GM19193 (cell line): ENCODE data around the gene KBTBD3.
A peak's percentile ranks its signal among the peaks of the same experiment; 100 is the strongest.

Experiments
- POLR2A ChIP-seq: IDR thresholded peaks from 4 replicates; pipeline ENCODE4 v1.6.1; 2011; ENCODE audit not compliant: insufficient read depth, insufficient read length; ENCODE audit errors: extremely low read depth

Gene KBTBD3

GRCh38 chr11:106077609-106078455 lies 685 bp upstream of the KBTBD3 start, which contains the start of gene AASDHPPT:
Gene AASDHPPT, plus strand, starts transcription at chr11:106077662. Its CDS starts 49 bp downstream, at chr11:106077711.
- peak; percentile 85 for TF ChIP-seq POLR2A

DNA sequence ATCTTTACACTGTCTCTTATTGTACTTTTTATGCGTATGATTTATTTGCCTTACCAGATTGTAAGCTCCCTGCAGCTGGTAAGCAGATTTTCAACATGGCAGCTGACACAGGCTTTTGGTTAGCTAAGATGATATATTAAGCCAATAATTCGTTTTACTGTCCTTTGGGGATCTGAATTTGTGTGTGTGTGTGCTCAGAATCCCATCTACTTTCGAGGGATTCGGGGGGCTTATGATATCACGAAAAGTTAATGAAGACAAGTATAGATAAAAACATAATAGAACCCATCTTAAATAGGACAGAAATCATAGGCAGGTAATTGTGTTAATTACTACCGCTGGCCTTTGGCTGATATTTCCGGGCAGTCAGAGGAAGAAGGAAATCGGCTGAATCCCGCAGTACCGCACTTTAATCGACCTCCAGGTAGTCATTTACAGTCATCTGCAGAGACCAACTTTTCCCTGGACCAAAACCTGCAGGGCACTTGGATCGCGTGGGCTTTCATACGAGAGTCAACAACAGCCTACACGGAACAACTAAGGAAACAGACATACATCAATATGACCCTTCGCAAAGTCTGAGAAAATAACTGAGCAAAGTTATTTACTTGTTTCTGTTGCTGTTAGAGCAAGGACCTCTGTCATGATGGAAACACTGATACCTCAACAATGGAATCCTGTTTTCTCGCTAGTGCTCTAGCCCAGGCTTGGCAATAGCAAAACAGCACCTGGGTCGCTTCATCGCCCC lies 802 bp downstream of the KBTBD3 start:
- no peak for TF ChIP-seq POLR2A

GRCh38 chr11:106072804-106073203 lies 4.3 kb downstream of the KBTBD3 start:
- no peak for TF ChIP-seq POLR2A

DNA sequence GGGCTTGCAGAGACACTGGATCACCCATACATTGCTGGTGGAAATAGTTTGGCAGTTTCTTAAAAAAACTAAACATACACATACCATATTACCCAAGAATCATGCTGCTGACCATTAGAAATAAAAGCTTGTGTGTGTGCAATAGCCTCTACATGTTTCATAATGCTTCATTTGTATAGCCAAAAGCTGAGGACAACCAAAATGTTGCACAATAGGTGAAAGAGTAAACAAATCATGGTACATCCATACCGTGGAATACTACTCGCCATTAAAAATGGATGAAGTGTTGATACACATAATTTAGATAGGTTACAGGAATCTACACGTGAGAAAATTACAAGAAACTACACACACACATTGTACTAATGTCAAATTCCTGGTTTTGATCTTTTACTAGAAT lies 6.5 kb downstream of the KBTBD3 start:
- TF ChIP-seq POLR2A: no peak

GRCh38 chr11:106063009-106063408 lies 14.1 kb downstream of the KBTBD3 start:
- no peak for TF ChIP-seq POLR2A

DNA sequence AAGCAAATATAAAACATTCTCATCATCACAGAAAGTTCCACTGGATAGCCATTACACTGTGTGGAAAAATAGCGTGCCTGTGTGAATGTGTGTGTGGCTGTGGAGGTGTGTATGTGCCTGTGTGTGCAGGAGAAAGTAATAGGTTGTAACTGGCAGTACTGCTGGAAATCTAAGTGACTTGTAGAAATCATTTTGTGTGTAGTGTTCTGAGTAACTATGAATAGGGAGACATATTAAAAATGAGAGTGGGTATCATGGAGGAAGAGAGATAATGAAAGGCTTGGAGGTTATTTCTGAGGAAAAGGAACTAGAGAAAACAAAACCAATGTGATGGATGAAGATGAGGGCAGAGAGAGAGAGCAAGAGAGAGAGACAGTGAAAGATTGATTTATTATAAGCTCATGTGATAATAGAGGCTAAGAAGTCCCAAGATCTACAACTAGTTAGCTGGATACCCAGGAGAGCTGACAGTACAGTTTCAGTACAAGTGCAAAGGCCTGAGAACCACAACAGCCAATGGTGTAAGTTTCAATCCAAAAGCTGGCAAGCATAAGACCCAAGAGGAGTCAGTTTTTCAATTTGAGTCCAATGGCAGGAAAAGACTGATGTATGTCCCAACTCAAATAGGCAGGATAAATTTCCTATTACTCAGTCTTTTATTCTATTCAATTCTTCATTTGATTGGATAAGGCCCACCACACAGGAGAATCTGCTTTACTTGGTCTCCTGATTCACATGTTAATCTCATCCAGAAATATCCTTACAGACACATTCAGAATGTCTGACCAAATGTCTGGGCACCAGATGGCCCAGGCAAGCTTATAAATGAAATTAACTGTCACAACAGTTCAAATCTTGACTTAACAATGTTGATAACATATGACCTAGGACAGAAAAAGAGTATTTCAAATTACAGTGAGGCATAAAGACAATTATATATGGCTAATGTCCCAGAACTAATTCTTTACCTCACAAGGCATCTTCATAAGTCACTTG lies 14.9 kb downstream of the KBTBD3 start:
- no peak for TF ChIP-seq POLR2A

DNA sequence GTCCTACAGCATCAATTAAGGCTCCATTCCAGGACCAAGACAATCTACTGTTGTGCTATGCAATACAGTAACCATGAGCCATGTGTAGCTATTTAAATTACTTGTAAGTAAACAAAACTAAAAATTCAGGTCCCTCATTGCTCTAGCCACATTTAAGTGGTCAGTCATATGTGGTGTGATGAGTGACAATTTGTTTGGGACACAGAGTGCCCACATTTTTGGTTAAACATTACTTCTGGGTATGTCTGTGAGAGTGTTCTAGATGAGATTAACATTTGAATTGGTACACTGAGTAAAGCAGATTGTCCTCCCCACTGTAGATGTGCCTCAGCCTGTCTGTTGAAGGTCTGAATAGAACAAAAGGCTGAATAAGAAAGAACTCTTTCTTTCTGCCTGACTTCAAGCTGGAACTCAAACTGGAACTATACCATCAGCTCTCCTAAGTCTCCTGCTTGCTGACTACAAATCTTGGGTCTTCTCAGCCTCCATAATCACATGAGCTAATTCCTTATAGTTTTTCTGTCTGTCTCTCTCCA lies 15.8 kb downstream of the KBTBD3 start:
- no peak for TF ChIP-seq POLR2A

- TF ChIP-seq POLR2A: no peak
Measured at GRCh38 chr11:106059617-106060016, 17.5 kb downstream of the KBTBD3 start.

DNA sequence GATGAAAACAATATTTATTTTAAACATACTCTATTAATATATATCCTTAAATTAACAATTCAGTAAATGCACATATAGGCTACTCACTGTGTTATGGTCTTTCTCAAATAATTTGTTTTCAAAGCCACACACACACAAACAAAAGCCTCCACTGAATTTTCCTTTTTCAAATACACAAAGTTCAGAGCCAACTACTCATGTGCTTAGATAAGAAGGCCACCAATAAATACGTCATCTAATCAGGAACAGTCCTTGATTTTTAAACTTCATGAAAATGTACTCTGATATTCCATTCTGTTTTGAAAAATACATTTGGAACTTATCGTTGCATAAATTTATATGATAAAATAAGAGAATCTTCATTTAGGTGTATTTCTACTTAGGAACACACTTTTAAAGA lies 26.0 kb downstream of the KBTBD3 start:
- no peak for TF ChIP-seq POLR2A

- TF ChIP-seq POLR2A: no peak
Measured at GRCh38 chr11:106049727-106050476, 27.2 kb downstream of the KBTBD3 start.

- TF ChIP-seq POLR2A: no peak
Measured at GRCh38 chr11:106047631-106048030, 29.5 kb downstream of the KBTBD3 start.

DNA sequence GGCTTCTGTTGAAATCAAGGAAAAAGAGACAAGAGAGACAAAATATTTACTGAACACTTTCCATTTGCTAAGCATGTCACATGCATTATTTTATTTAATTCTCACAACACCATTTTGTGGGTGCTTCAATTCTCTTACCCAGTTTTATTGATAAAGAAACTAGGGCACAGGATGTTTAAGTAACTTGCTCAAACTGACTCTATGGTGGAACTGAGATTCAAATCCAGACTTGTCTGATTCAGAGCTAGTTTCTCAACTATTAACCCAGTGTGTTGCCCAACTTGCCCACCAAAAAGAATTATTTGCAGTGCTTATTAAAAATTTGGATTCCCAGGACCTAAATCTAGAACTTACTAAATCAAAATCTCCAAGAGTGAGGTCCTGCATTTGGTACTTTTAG lies 33.6 kb downstream of the KBTBD3 start:
- no peak for TF ChIP-seq POLR2A

GRCh38 chr11:106032861-106033260 lies 44.3 kb downstream of the KBTBD3 start:
- TF ChIP-seq POLR2A: no peak

DNA sequence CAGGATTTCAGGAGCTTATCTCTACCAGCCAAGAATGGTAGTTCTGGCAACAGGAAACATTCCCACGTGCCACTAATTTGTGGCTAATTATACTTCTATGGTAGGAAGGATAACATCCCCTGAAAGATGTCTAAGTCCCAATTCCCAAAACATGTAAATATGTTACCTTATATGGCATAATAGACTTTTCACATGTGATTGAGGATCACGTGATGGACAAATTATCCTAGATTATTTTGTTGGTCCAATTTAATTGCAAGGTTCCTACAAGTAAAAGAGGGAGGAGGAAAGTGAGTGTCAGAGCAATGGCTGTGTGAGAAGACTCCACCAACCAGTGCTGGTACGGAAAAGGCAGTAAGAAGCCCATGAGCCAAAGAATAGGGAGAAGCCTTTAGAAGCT lies 45.2 kb downstream of the KBTBD3 start:
- TF ChIP-seq POLR2A: no peak
